ENCODE results near the gene SECISBP2.

Gene SECISBP2

DNA sequence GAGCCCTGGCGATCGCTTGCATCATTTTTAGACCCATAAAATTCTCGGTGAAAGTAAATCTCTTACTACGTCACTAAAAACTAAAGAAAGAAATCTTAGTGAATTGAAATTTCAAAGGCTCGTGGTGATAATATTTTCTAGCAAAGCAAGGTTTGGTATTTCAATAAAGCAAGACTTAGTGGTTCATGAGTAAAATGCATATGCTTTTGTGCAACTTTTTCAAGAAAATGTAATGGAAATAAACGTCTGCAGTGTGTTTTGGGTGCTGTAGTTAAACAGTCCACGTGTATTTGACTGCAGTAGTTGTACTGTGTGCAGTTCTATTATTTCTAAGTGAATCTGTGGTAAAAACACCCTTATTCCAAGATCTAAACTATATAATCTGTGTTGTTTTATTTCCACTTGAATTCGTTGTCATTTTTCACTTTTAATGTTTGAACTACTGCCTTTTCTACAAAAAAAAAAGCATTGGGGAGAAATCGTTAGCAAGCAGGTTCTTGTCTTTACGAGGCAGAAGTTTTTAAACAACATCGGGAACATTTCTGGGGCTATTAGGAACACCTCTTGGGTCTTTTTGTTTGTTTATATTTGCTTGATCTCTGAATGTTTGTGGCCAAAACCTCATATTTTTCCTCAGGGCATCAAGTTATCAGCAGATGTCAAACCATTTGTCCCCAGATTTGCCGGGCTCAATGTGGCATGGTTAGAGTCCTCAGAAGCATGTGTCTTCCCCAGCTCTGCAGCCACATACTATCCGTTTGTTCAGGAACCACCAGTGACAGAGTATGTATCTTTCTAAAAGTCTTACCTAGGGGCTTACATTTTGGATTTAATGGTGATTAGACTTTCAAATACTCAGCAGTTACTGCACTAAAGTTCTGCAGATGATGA lies 960 bp downstream of the SECISBP2 start:
- TF ChIP-seq, protein P1, sequence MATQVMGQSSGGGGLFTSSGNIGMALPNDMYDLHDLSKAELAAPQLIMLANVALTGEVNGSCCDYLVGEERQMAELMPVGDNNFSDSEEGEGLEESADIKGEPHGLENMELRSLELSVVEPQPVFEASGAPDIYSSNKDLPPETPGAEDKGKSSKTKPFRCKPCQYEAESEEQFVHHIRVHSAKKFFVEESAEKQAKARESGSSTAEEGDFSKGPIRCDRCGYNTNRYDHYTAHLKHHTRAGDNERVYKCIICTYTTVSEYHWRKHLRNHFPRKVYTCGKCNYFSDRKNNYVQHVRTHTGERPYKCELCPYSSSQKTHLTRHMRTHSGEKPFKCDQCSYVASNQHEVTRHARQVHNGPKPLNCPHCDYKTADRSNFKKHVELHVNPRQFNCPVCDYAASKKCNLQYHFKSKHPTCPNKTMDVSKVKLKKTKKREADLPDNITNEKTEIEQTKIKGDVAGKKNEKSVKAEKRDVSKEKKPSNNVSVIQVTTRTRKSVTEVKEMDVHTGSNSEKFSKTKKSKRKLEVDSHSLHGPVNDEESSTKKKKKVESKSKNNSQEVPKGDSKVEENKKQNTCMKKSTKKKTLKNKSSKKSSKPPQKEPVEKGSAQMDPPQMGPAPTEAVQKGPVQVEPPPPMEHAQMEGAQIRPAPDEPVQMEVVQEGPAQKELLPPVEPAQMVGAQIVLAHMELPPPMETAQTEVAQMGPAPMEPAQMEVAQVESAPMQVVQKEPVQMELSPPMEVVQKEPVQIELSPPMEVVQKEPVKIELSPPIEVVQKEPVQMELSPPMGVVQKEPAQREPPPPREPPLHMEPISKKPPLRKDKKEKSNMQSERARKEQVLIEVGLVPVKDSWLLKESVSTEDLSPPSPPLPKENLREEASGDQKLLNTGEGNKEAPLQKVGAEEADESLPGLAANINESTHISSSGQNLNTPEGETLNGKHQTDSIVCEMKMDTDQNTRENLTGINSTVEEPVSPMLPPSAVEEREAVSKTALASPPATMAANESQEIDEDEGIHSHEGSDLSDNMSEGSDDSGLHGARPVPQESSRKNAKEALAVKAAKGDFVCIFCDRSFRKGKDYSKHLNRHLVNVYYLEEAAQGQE (IDR thresholded peaks at IDR 0.05; ENCODE audit: insufficient read depth in 1 of 2, low read depth in 2 of 2, low read length in 2 of 2) = no peak
- TF ChIP-seq TAF1 (IDR thresholded peaks at IDR 0.05; ENCODE audit: borderline replicate concordance, insufficient read depth, low read length) = no peak
- no peak for TF ChIP-seq FOXP2 (optimal IDR thresholded peaks at IDR 0.05; ENCODE audit: borderline replicate concordance, extremely low read depth, extremely low read length, insufficient read depth)
- no peak for TF ChIP-seq POLR2AphosphoS5 (IDR thresholded peaks at IDR 0.05; ENCODE audit: low read depth, low read length)
- TF ChIP-seq SIN3A (IDR thresholded peaks at IDR 0.05; ENCODE audit: borderline replicate concordance, insufficient read depth, low read length) = no peak

DNA sequence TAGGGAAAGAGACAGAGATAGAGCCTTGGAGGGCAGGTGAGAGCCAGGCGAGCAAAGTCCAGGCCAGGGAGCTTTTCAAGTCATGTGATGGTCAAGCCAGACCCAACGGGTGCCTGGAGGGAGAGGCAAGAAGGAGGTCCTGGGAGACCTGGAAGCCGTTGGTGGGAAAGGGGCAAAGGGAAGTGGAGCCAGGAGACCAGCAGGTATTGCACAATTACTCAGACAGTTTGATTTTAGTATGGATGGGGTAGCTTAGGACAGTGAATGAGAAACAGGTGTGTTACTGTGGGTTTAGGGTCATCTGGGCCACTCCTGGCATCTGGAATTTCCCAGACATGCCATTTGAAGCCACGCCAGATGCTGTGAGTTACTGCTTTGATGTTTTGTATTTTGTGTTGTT lies 5.1 kb downstream of the SECISBP2 start:
- no peak for TF ChIP-seq TAF1 (IDR thresholded peaks at IDR 0.05; ENCODE audit: borderline replicate concordance, insufficient read depth, low read length)
- no peak for TF ChIP-seq POLR2AphosphoS5 (IDR thresholded peaks at IDR 0.05; ENCODE audit: low read depth, low read length)
- TF ChIP-seq, protein P1 (IDR thresholded peaks at IDR 0.05; ENCODE audit: insufficient read depth in 1 of 2, low read depth in 2 of 2, low read length in 2 of 2) = no peak
- TF ChIP-seq FOXP2 (optimal IDR thresholded peaks at IDR 0.05; ENCODE audit: borderline replicate concordance, extremely low read depth, extremely low read length, insufficient read depth) = no peak
- no peak for TF ChIP-seq SIN3A (IDR thresholded peaks at IDR 0.05; ENCODE audit: borderline replicate concordance, insufficient read depth, low read length)

DNA sequence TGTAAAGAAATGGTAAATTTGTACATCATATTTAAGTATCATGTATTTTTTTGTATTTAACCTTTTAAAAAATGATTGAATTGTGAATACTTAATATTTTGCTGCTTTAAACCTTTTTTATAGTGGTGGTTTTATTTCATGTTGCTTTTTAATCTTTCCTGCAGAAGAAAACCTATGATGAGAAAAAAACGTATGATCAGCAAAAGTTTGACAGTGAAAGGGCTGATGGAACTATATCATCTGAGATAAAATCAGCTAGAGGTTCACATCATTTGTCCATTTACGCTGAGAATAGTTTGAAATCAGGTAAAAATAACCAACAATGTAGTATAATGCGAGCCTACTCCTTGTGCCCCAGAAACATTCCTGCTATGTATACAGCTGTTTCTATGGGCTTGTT lies 7.4 kb downstream of the SECISBP2 start:
- TF ChIP-seq FOXP2 (optimal IDR thresholded peaks at IDR 0.05; ENCODE audit: borderline replicate concordance, extremely low read depth, extremely low read length, insufficient read depth) = no peak
- TF ChIP-seq POLR2AphosphoS5 (IDR thresholded peaks at IDR 0.05; ENCODE audit: low read depth, low read length) = no peak
- TF ChIP-seq SIN3A (IDR thresholded peaks at IDR 0.05; ENCODE audit: borderline replicate concordance, insufficient read depth, low read length) = no peak
- TF ChIP-seq, protein P1 (IDR thresholded peaks at IDR 0.05; ENCODE audit: insufficient read depth in 1 of 2, low read depth in 2 of 2, low read length in 2 of 2) = no peak
- no peak for TF ChIP-seq TAF1 (IDR thresholded peaks at IDR 0.05; ENCODE audit: borderline replicate concordance, insufficient read depth, low read length)

DNA sequence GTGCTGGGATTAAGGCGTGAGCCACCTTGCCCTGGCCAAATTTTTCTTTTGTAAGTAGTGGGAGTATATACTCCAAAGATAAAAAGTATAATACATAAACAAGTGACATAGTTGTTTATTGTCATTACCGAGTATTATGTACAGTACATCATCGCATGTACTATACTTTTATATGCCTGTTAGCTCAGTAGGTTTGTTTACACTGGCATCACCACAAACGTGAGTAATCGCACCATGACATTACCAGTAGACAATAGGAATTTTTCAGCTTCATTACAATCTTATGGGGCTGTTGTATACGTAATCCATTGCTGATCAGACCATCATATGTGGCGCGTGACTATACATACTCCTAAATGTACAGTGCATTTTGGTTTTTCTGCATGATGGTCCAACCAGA lies 9.8 kb downstream of the SECISBP2 start:
- TF ChIP-seq, protein P1 (IDR thresholded peaks at IDR 0.05; ENCODE audit: insufficient read depth in 1 of 2, low read depth in 2 of 2, low read length in 2 of 2) = no peak
- TF ChIP-seq FOXP2 (optimal IDR thresholded peaks at IDR 0.05; ENCODE audit: borderline replicate concordance, extremely low read depth, extremely low read length, insufficient read depth) = no peak
- TF ChIP-seq SIN3A (IDR thresholded peaks at IDR 0.05; ENCODE audit: borderline replicate concordance, insufficient read depth, low read length) = no peak
- no peak for TF ChIP-seq POLR2AphosphoS5 (IDR thresholded peaks at IDR 0.05; ENCODE audit: low read depth, low read length)
- no peak for TF ChIP-seq TAF1 (IDR thresholded peaks at IDR 0.05; ENCODE audit: borderline replicate concordance, insufficient read depth, low read length)
